NCI-H1417 treated with DMSO at 0.1 percent for 48 hours (cell line): Measurements from ENCODE around the gene F13A1.

Source experiments
- DNase-seq: peaks from one replicate; lab custom pipeline; 2025; lab: John Stamatoyannopoulos, UW

The F13A1 gene

GRCh38 chr6:6319952-6320811 lies at the start of gene F13A1:
Gene F13A1, minus strand, starts transcription at chr6:6320662. Its CDS starts 1,998 bp downstream, at chr6:6318664.
- DNase-seq = no peak

GRCh38 chr6:6368684-6369052 lies 48.2 kb upstream of the F13A1 start:
- no peak for DNase-seq

DNA sequence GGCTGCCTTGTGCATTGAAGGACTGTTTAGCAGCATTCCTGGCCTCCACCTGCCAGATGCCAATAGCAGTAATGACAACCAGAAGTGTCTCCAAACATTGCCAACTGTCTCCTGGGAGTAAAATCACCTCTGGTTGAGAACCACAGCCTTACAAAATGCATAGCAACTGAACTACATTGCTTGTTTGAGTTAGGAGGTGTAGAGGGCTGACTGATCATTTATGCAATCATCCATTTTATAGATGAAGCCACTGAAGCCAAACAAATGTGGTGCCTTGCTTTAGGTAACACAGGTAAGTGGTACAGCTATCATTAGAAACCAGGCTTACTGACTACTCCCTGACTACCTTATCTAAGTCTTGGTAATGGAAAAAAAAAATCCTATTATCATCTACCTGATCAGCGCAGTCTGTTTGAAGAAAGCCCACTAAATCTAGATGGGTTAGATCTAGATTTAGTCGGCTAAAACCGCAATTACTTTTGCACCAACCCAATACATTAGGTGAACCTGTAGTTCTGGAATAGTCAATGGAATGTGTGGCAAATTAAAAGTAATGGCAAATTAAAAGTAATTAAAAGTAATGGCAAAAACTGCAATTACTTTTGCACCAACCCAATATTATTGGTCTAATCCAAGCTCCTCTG lies 47.7 kb upstream of the F13A1 start:
- no peak for DNase-seq

- no peak for DNase-seq
Measured at GRCh38 chr6:6366803-6367202, 46.3 kb upstream of the F13A1 start.

DNA sequence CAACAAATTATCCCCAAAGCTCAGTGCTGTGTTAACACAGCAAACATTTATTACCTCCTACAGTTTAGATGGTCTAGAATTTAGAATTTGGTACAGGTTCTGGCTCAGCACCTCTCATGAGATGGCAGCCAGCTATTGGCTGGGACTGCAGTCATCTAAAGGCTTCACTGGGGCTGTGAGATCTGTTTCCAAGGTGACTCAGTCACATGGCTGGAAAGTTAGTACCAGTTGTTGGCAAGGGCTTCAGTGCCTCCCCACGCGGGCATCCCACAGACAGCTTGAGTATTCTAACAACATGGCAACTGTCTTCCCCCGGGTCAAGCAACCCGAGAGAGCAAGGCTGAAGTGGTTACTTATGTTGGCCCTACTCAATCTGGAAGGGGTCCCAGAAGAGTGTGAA lies 44.8 kb upstream of the F13A1 start:
- no peak for DNase-seq

GRCh38 chr6:6362056-6362840 lies 41.8 kb upstream of the F13A1 start:
- no peak for DNase-seq

DNA sequence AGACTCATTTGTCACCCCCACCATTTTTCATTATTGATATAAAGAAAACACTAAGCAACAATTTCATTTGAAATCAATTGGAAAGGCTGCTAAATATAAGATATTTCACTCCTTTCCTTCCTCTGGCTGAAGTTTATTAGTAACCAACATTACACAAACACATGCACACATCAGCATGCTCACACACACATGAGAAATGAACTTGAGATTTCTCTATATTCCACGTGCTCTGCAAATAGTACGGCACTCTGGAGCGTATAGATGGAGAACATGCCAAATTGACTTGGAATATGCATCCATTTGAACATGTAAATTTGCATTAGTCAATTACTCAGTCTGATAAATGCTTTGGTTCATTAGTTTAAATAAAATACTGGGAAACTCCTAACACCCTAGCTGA lies 37.1 kb upstream of the F13A1 start:
- DNase-seq = no peak

DNA sequence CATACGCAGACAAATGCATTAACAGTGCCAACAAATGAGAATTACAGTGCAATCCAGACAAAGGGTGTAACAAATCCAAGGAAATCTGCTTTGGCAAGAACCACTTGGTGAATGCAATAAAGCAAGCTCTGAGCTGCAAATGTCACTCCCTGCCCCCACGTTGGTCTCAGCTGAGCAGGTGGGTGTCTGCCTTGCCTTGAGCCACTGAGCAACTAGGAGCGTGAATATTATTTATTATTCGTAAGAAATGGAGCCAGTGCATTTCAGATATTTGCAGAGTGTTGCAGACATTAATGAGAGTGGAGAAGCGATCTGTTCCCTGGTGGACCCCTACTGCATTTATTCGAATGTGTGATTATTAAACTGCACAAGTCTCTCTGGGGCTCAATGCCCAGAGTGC lies 36.6 kb upstream of the F13A1 start:
- DNase-seq = no peak

- DNase-seq = no peak
Measured at GRCh38 chr6:6352772-6353171, 32.3 kb upstream of the F13A1 start.

DNA sequence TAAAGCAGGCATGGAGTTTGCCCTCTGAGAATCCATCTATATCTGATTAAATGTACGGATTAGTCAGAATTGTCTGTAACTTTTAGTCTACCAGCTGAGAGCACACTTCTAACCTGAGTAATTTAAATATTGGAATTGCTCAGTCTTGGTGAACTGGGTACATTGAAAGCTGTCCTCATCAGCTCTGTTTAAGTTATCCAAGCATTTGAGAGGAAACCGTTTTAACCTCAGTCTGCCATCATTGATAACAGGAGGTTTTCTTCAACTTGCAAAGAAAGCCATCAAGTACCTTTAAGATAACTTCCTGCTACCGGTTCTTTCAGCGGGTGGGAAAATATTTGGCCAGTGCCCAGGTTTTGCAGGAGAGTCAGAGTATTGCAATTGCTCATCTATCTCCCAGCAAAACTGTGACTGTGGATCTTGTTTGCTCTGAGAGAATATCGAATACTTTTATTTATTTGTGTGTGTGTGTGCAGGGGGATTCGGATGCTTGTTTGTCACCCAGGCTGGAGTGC lies 31.1 kb upstream of the F13A1 start:
- DNase-seq = no peak

DNA sequence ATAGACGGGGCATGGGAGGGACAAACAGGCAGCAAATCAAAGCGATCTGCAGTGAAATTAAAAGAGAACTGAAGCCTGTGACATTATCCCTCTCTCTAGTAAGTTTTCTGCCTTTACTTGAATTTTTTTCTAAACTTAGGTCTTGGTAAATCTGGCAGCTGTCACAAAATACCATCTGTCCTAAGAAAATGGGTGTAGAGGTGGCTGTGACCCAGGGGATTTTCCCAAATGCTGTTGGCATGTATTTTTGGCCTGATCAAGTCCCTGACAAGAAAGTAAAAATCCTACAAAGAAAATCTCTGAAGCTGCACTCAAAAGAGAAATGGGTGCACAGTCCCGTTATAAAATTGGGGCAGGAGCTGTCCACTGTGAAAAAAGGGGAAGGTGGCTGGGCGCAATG lies 30.2 kb upstream of the F13A1 start:
- DNase-seq = no peak

- DNase-seq = no peak
Measured at GRCh38 chr6:6348256-6348655, 27.8 kb upstream of the F13A1 start.

DNA sequence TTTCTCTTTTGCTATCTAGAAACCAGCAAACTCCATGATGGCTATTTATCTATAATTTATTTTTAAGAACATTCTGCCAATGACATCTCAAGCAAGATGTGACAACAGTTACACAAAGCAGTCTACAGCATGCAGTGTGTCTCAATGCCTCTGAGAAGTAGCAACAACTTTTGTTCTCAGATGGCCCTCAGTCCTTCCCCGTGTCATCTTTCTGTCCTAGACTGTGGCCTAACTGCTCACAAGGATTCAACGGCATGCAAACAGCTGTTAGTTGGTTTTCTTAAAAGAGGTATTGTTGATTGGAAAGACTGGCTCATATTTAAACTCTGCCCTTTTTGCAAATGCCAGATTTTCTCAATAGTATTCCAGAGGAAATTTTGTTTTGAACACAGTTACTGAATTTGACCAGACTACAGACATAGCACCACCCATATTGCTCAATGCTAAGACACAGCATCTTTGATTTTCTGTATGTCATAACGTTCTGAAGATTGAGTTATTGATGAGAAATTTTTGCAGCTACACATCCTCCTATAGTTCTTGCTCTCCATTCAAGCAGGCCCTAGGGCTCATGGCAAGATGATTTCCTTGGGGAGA lies 26.1 kb upstream of the F13A1 start:
- no peak for DNase-seq

GRCh38 chr6:6333501-6333900 lies 13.0 kb upstream of the F13A1 start:
- no peak for DNase-seq

DNA sequence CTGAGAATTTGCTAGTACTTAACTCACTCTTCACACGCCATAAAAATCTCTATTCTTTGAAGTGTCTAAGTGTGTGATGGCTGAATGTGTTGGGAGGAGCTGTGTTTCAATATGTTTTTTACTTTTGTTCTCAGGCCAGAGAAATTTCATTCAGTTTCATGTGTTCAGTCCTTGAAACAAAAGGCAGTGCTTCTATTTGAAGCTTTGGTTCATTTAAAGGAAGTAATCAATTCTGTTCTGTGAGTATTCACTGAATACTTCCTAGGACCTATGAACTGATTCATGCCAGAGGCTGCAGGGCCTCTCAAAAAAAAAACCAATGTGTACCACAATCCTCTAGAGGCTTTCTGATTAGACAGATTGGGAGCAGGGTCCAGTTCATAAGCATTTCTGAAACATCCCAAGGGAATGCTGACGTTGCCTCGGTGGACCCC lies 12.4 kb upstream of the F13A1 start:
- DNase-seq = no peak

DNA sequence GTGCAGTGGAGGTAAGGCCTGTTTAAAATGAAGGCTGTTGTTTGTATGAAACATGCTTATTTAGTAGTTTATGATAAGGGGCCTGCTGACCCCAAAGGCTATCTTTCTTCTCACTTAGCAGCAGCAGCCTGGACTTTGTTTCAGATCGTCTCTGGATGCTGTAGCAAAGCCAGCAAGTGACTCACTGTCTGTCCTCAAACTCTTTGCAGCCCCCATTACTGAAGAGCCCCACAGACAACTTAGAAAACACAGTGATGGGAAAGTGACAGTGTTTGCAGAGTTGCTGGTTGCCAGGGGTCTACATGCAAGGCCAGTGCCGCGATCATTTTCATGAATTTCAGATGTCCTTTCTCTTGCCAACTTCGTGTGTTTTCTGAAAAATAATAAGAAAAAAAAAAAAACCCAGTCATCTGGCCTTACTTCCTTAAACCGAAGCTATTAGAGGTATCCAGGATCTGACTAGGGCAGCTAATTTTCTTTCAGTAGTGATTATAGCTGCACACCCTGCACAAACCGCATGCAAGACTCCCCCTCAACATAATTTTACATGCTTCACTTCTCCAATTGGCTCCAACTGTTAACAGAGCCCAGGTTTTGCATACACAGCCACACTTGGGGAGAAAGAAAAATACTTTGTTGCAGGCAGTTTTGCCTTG lies 11.6 kb upstream of the F13A1 start:
- DNase-seq = no peak

- DNase-seq = no peak
Measured at GRCh38 chr6:6331393-6331792, 10.9 kb upstream of the F13A1 start.

DNA sequence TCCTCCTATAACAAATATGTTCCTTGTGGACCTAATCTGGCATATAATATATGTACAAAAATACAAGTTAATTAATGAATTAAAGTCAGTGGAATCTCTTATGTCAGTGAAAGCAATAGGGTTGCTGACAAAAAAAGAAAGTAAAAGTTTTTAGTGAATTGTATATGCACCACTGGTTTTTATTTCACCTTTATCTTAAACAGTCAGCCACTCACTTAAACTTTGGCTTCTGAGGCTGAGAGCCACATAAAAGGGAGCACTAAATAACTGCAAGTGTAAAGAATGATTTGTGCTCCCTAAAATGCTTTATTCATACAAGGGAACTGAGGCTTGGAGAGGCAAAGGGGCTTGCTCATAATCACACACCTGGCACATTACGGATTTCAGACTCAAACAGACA lies 9.9 kb upstream of the F13A1 start:
- no peak for DNase-seq

DNA sequence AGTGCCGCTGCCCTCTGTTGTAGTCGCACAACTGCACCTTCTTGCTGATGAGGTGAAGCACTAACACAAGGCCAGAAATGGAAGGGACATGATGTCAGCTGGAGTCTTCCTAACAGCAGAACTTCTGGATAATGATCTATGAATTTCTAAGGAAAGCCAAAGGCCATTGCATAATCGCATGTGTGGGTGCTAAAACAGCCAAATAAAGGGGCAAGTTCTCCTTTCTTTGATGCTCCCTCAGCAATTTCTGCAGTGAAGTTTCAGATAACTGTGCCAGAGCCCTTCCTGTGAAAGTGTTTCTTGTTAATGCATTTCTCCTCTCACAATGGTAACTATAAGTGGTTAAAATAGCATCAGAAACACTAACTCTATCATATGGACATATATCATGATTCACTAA lies 8.0 kb upstream of the F13A1 start:
- DNase-seq = no peak

- no peak for DNase-seq
Measured at GRCh38 chr6:6323352-6323751, 2.9 kb upstream of the F13A1 start.

DNA sequence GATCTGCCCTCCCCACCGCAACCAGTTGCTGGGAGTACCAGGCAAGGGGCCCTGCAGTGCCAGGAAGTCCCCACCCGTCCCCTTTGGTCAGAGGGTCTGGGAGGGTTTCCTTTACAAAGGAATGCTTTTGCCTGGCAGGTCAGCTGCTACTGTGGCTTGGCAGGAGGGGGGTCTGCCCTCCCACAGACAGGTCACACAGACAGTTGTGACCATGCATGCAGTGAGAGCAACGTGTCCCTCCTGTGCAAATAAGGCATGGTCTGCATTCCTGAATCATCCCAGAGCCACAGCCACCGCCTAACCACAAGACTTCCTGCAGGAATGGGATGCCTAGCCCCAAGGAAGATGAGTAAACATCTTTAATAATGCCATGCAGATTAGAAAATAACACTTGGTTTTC lies 439 bp upstream of the F13A1 start:
- no peak for DNase-seq
